Activated CD8-positive, alpha-beta memory T cell treated with anti-CD3 and anti-CD28 coated beads for 48 hours (primary cell): Measurements from ENCODE around the gene STIMATE.

Experiments
- DNase-seq, 3 experiments: peaks; one replicate each; pipeline ENCODE4 v3.0.0-alpha.2; 2020; ENCODE audit warnings: low read depth in 2 of 3, low spot score in 2 of 3

Gene STIMATE

DNA sequence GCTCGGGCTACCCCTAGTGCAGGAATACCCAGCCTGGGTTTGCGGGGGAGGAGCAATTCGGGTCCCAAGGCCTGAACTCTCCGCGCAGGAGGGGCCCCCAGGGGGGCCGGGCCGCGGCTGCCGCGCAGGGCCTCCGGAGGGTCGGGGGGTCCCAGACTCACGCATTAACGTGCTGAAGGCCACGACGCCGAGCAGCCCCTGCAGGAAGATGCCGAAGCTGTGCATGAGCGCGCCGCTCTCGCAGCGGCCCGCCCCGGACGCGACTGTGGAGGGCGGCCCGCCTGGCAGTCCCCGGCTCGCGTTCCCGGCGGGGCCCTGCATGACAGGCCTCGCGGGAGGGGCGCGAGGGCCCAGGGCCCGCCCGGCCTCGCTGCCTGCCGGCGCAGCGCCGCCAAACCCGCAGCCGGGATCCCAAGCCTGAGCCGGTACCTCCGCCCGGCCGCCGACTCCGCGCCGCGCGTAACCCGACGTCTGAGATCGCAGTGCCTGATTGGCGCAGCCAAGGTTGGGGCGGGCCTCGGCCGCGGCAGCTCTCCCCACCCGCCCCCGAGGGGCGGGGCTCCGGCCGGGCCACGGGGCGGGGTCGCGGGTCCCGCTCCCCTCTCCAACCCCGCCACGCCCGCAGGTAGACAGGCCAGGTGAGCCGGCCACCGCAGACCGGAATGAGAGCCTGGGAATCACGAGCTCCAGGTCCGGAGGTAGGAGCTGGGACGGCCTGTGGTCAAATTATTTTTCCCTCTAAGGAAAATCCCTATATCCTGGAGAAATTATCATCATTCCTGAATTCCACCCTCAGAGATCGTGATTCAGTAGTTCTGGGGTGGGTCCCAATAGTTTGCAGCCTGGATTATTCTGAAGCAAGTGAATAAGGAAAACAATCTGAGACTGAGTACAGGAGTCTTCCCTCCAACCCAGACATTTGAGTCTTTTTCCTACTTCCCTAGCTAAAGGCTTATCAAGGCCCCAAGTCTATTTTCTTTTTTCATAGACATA lies at the start of gene STIMATE:
STIMATE (minus strand) TSS at position 419 of the 993 bp plus-strand sequence; CDS start at position 321, 98 bp downstream.
- DNase-seq: peak; percentile 59 to 77 (median 70)

DNA sequence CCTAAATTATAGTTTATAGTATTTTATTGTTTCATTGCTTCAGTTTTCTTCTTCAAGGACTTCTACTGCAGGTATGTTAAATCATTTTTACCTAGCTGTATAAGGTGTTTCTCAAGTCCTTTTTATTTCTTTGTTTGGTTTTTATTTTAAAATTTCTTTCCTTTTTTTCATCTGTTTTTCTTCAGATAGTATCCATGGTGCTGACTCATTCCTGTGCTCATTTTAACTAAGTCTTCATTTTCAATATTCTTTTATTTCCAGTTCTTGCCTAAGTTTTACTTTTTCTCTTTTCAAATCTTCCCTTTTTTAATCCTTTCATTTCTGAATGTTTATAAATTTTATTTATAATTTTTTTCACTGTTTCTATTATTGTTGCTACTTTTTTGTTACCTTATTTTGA lies 42.3 kb upstream of the STIMATE start:
- DNase-seq: no peak

DNA sequence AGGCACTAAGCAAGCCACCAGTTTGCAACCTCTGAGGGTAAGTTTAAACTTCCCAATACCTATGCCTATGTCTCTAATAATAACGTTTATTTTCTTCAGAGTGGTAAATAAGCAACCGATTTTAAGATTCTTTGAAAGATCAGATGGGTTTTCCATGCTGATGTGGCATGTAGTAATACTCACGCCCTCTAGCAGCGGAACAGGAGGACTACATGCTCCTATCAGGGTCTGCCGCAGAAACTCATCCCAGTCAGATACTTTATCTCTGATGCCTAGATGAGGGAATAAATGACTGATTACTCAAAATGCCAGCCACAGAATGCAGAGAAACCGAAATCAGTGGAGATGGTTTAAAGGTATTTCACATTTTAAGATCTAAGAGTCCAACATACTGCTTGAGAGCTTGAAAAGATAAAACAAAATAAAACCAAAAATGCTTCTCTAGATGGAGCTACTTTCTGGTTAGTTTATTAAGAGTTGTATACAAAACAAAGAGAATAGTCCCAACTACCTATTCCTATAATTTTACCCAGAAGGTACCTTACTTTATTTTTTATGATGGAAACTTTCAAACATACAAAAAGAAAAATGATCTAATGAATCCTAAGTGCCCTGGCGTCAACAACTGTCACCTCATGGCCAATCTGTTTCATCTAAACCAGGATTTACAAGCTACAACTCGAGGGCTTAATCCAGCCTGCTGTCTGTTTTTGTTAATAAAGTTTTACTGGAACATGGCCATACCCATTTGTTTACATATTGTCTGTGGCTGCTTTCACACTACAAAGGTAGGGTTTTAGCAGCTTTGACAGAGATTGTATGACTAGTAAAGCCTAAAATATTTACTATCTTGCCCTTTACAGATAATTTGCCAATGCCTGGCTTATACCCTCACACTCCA lies 37.5 kb upstream of the STIMATE start:
- DNase-seq: peak in 1 of 3 experiments; percentile 10

DNA sequence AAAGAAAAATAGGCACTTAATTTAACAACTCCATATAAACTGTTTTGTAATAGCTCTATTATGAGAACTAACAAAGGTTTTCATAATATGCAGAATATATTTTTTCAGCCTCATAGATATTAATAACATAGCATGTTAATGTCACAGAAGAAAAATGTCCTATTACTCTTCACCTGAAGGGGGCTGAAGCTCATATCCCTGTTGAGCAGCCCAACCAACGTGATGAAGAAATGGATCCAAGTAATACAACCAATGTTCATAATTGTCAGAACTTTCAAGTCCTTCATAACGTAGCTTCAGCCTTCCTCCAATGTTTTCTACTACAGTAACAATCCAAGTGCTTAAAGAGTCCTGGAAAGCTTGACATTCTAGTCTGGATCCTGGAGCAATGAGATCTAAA lies 34.5 kb upstream of the STIMATE start:
- DNase-seq: no peak

DNA sequence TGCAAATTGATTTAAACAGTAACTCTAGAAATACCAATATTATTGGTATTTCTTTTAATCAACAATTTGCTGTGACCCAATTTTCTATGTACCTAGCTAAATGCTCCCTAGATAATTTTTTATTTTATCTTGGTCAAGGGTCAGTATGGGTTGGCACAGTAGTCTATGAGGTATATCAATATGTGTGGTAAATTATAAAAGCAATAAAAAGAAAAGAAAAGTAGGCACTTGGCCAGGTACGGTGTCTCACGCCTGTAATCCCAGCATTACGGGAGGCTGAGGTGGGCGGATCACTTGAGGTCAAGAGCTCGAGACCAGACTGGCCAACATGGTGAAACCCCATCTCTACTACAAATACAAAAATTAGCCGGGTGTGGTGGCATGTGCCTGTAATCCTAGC lies 34.0 kb upstream of the STIMATE start:
- DNase-seq: no peak

DNA sequence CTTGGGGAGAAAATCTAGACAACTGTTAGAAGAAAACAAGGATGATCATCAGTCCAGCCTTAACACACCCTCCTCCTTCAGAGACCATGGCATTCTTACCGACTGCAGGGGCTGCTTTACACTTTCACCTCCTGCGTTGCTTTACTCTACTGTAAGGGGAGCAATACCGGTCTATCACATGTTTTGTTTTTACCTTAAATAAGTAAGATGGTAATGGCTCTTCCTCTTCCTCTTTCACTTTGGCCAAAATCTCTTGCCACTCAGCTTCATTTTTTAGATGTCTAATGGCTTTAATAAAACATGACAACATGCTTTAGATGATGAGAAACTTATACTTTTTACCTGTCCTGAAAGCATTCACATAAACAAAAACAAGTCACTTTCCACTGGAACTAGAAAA lies 33.4 kb upstream of the STIMATE start:
- no peak for DNase-seq

DNA sequence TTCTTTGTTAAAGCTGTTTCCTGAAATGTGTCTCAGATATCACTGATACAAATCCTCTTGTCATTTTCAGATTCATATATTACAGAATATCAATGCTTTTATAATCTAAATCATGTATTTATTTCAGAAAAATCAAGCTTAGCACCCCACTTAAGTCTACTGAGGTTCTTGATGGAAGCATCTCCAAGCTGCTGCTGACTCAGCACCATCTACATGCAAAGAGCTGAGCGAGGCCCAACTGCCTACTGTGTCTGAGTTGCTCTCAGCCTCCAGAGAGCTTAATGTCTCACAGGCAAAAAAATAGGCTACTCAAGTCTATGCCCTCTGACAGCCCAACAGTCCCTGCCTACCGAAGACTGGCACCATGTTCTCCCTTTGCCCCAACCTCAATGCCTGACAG lies 29.2 kb upstream of the STIMATE start:
- no peak for DNase-seq

DNA sequence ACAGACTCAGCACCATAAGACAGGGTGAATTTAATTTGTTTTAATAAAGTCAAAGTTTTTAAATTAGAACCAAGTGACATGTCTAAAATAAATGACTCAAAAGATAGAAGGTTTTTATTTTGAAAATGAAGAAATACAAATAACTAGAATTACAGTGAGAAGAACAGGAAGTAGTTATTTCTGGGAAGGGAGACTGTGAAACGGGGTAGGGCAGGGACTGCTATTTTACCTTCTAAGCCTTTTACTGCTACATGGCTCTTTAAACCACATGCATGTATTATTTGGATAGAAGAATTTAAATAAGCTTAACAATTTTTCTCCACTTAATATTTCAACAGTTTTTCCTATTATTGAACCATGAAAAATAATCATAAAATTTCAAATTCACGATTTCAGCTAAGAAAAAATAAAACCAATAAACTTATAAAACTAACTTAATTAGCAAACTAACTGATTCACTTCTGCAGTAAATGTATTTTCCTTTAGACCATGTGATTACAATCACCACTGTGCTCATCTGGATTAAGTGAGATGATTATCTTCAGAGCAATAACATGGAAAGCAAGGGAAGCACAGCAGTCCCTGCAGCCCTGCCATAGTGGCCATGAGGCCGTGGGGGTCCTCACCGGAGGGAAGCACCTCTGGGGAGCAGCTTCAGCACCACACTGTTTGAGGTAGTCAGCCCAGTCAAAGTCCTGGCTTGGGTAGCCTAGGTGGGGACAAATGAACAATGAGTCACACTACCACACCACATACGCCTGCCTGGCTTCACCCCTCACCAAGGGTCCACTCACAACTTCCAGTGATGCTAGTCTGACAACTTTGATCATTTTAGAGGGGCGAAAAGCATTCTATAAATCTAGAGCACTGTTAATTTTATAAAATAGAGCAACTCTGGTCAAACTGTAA lies 28.3 kb upstream of the STIMATE start:
- DNase-seq: no peak

DNA sequence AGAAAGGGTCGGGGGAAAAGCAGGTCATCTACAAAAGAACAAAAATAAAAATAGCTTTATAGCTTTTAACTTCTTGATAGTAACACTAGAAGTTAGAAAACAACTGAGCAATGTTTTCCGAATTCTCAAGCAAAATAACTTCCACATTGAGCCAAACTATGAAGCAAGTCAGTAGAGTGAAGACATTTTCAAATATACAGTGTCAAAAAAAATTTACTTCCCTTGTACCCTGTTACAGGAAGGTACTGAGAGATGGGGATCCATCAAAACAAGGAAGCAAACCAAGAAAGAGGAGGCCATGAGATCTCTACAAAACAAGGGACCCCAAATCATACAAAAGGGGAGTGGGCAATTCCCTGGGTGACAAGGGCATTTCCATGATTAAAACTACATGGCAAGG lies 26.6 kb upstream of the STIMATE start:
- no peak for DNase-seq

DNA sequence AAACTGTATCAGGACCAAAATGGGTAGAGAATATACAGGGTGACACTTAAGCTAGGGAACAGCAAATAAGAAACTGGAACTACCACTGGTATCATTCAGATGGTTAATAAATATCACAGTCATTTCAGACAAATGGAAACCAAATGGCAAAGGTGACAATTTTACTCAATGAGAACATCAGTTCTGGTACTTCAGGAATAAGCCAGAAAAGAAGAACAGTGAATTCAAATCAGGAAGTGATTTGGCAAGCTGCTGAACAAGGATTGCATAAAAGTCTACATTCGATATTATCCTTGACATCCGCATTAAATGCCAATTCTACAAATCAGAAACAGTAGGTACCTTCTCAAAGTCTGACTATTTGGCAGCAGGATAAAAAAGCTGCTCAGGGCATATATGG lies 23.5 kb upstream of the STIMATE start:
- no peak for DNase-seq

DNA sequence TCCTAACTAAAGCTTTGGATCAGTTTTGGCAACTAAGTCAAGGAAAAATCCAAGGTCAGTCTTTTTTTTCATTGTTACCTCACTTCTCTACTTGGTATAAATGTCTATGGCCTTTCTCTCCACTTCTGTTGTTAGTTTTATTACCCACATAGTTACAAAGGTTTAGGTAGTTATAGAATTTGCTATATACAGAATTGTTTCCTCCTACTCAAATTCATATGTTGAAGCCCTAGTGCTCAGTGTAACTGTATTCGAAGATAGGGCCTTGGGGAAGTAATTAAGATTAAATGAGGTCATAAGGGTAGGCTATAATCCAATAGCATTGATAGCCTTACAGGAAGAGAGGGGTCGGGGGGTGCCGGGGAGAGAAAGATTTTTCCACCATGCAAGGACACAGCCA lies 19.7 kb upstream of the STIMATE start:
- DNase-seq: no peak

DNA sequence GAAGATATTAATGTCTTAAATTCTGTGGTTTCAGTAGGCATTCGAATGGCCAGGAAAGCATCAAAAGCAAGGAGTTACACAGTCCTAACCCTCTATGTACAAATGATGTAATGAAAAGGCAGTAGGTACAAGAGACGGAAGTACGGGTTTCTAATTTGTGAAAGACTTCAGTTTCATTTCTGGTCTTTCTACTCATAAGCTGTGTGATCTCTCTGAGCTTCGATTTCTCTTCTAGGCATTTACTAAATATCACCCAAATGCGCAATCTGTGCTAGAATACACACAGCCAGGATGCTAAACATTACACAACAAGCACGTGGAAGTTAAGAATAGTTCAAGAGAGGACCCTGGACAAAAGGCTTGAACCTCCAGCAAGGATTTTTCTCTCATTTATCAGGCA lies 17.9 kb upstream of the STIMATE start:
- no peak for DNase-seq

DNA sequence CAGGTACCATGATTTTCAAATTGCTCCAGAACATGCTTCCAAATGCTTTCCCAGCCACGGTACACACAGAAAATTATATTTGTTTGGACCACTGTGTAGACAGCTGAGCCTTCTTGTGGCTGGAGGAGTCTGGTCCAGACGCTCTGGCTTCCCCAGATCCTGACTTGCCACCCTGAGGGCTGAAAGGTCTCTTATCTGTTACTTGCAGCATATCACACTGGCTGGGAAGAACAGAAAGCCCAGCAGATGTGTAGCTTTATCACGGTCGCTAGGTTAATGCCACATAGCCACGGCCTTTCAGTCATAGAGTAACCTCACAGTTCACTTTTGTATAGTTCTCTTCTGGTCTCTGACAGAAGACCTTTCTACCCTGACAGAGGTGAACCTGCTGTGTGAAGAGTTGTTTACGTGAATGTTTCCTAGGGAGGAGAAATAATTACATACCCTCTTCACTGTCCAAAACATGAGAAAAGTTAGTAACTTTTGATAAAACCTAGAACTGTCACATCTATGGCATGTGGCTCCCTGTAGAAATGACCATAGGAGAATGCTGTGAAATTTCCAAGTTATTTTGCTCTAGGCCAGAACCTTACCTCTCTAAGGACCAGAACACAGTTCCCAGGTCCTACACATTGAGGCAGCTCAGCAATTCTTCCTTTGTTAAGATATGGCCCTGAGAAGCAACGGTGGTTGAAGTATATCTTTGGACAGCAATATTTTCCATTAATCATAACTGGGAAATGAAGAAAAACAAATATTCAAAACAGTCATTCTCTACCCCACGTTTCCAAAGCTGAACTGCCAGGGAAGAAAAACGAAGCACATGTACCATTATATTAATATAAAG lies 15.8 kb upstream of the STIMATE start:
- DNase-seq: no peak

DNA sequence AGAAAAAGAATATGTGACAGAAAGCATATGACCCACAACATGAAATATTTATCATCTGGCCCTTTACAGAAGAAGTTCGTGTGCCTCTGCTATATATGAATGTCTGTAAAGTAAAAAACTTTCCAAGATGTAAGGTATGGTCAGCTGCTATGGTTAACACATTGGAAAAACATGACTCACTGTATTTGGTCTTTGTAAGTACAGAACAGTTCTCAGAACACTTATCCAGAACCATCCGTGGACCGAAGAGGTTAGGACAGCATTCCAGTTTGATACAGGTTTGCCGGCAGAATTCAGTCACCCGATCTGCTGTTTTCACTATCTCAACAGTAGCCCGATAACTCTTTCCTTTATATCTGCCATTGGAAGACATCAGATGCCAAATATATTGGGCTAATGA lies 13.5 kb upstream of the STIMATE start:
- no peak for DNase-seq

DNA sequence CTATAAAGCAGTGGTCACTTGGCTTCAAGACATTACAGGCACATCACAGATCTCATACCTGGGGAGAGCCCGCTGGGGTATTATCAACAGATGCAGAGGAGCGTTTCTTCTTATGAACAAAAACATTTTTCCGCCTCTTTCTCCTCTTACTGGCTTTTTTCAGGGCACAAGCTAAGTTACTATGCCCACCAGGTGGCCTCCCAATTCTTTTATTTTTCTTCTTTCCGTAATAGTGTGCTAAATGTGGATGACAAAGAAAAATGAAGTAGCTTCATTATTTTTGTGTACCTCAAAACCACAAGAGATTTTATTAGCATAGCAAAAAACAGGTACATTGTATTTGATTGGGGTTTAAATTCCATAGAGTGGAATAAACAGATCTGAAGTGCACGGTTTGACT lies 10.1 kb upstream of the STIMATE start:
- DNase-seq: no peak

DNA sequence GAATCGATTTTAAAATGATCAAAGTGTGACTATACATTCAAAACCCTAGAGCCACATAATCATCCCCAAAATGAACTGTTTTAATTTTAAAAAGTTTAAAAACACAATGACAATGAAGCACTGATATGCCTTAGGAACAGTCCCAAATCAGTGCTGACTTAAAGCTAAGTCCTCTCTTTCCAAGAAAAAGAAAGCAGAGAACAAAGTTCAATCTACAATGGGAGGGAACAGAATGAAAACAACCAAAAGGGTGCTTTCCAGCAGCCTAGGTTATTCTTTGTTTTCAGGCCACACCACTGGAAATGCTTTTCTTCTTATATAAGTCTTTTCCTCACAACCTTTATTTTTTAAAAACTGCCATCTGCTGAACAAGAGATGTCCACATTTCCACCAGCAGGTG lies 7.2 kb upstream of the STIMATE start:
- DNase-seq: no peak

DNA sequence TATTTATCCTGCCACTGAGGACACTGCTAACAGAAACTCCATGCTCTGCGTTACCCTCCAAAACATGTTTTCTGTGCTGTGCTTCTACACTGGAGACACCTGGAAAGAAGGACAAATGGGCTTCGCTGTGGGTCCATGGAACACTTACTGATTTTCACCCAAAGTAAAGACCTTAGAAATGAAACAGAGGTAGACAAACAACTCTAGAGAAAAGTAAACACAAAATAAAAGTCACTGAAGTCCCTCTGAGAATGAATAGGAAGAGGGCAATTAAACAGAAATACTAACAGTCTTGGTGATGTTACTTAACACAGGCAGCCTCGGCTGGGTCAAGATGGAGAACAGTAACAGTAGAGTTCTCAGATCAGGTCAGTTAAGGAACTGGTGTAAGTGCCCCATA lies 6.7 kb upstream of the STIMATE start:
- DNase-seq: no peak

DNA sequence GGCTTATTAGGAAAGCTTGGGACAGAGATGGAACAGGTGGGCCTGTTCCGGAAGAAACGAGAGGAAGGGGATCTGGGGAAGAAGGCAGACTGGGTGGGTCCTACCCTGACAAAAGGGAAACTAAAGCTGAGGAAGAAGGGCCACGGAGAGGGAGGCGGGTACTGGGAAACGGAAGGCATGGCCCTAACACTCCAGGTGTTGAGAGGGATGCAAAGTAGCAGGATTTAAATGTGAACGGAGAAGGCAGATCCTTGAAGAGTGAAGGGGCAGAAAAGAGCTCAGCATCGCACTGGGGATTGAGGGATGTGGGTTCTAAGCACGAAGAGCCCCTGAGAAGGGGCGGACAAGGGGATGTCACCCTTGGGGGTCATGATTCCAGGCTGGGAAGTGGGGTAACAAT lies 735 bp downstream of the STIMATE start:
- DNase-seq: no peak

DNA sequence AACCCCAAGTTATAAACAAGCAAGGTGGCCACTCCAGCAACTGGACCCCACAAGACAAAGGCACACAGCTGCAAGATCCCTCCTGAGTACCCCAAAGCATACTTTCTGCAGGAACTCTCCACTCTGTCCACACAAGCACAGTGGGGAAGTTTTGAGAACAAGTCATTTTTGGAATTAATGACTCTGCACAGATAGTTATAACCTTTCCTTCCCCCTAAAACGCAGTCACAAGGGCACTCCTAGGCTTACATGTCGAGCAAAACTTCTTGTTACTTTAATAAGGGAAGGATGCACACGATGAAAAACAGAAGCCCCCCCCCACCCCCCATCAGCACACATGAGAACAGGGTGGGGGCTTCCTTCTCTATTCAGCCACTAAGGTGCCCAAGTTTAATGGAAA lies 1.2 kb downstream of the STIMATE start:
- DNase-seq: no peak

DNA sequence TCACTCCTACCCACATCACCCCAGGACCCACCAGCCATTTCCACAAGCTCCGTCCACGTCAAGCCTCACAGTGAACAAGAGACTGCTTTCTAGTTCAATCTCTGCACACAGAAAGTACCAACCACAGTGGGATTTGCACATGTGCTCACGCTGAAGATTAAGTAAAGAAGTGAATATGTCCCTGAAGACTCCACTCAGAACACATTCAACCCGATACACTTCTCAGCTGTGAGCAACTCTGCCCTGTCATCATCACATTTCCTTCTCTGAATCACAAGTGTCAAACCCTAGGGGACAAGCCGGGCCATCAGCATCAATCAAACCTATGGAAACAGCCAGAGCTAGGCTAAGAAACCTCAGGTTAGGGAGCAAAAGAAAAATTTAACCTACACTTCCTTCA lies 1.9 kb downstream of the STIMATE start:
- DNase-seq: no peak
